SIG-M5 (cell line): ENCODE measurements around the gene SCCPDH.

Experiments used
- DNase-seq: peaks from one replicate; lab custom pipeline; 2025; lab: John Stamatoyannopoulos, UW

SCCPDH gene

GRCh38 chr1:246786606-246787238 lies 62.5 kb downstream of the SCCPDH start:
- no peak for DNase-seq

- DNase-seq, result no peak
Measured at GRCh38 chr1:246787781-246788513, 63.7 kb downstream of the SCCPDH start.

- no peak for DNase-seq
Measured at GRCh38 chr1:246788895-246789338, 64.7 kb downstream of the SCCPDH start.

GRCh38 chr1:246789454-246790339 lies 65.5 kb downstream of the SCCPDH start:
- DNase-seq, result no peak

GRCh38 chr1:246790364-246790763 lies 66.2 kb downstream of the SCCPDH start:
- DNase-seq, result no peak

GRCh38 chr1:246790833-246791232 lies 66.6 kb downstream of the SCCPDH start:
- DNase-seq, result no peak

GRCh38 chr1:246791303-246791918 lies 67.2 kb downstream of the SCCPDH start:
- no peak for DNase-seq

GRCh38 chr1:246792603-246793002 lies 68.4 kb downstream of the SCCPDH start:
- no peak for DNase-seq

GRCh38 chr1:246793356-246793896 lies 69.2 kb downstream of the SCCPDH start:
- DNase-seq, result no peak

- DNase-seq, result no peak
Measured at GRCh38 chr1:246794048-246794827, 70.0 kb downstream of the SCCPDH start.

- DNase-seq, result no peak
Measured at GRCh38 chr1:246794828-246795671, 70.8 kb downstream of the SCCPDH start.

- no peak for DNase-seq
Measured at GRCh38 chr1:246795906-246796694, 71.9 kb downstream of the SCCPDH start.

GRCh38 chr1:246797157-246797556 lies 72.9 kb downstream of the SCCPDH start:
- no peak for DNase-seq

GRCh38 chr1:246797597-246797996 lies 73.4 kb downstream of the SCCPDH start:
- no peak for DNase-seq

- DNase-seq, result no peak
Measured at GRCh38 chr1:246798107-246798506, 73.9 kb downstream of the SCCPDH start.

GRCh38 chr1:246798606-246799496 lies 74.6 kb downstream of the SCCPDH start:
- no peak for DNase-seq

- DNase-seq, result no peak
Measured at GRCh38 chr1:246800356-246800755, 76.1 kb downstream of the SCCPDH start.

- DNase-seq, result no peak
Measured at GRCh38 chr1:246800756-246801155, 76.5 kb downstream of the SCCPDH start.
